Gastroesophageal sphincter (tissue), 3 donors: ENCODE measurements around the gene EPB41L4B.

Experiments
- EP300 ChIP-seq: sonication (generic); formaldehyde crosslinking; IDR thresholded peaks from one replicate; pipeline ENCODE4 v1.6.1; 2017; ENCODE audit warnings: antibody characterized with exemption, mild to moderate bottlenecking
- POLR2A ChIP-seq, 2 donors: fragments of 450-650 bp; IDR thresholded peaks; one replicate each; pipeline ENCODE4 v1.6.1; 2017; ENCODE audit warnings: antibody characterized with exemption in 2 of 2, mild to moderate bottlenecking in 2 of 2, moderate library complexity in 1 of 2
- POLR2AphosphoS5 ChIP-seq: sonication (generic); formaldehyde crosslinking; IDR thresholded peaks from one replicate; pipeline ENCODE4 v1.6.1; 2017; ENCODE audit warnings: antibody characterized with exemption
- TF ChIP-seq, protein P1 (sequence below), 4 experiments: fragments of 200-600 bp in 2 of 4; fragments of 450-650 bp in 2 of 4; sonication (generic) in 1 of 4; IDR thresholded peaks; one replicate each; pipeline ENCODE4 v1.5.1; 2017 to 2019; ENCODE audit warnings: antibody characterized with exemption in 4 of 4, mild to moderate bottlenecking in 2 of 4, moderate library complexity in 2 of 4

DNA sequence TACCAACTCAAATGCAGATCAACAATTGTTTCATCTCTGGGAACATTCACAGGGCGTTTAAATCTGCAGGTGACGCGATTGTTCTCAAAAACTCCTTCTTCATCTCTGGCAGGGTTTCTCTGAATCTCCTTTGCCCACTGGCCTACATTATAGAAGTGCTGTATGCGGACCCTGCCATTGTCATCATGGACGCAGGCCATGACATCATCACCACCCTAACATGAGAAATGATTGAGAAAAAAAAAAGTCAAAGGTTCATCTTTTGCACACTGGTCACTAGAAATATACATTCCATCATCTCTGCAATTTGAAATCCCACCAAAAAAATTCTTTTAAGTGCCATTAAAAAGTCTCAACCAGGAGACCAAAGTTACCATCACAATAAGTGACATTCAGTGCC is 179.5 kb downstream of the EPB41L4B start:
- TF ChIP-seq, protein P1, sequence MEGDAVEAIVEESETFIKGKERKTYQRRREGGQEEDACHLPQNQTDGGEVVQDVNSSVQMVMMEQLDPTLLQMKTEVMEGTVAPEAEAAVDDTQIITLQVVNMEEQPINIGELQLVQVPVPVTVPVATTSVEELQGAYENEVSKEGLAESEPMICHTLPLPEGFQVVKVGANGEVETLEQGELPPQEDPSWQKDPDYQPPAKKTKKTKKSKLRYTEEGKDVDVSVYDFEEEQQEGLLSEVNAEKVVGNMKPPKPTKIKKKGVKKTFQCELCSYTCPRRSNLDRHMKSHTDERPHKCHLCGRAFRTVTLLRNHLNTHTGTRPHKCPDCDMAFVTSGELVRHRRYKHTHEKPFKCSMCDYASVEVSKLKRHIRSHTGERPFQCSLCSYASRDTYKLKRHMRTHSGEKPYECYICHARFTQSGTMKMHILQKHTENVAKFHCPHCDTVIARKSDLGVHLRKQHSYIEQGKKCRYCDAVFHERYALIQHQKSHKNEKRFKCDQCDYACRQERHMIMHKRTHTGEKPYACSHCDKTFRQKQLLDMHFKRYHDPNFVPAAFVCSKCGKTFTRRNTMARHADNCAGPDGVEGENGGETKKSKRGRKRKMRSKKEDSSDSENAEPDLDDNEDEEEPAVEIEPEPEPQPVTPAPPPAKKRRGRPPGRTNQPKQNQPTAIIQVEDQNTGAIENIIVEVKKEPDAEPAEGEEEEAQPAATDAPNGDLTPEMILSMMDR (IDR thresholded peaks at IDR 0.05), result no peak
- TF ChIP-seq POLR2A (IDR thresholded peaks at IDR 0.05) (no peak), EP300 (no peak), POLR2AphosphoS5 (no peak)
